K562 (cell line): ENCODE results near the gene KISS1R. TPM values are rescaled to one million over a fixed set of nuclear protein-coding genes. Genes with fewer than 3 reads are reported as not detected.

ENCODE experiments used
- CBX3 ChIP-seq, 2 experiments: IDR thresholded peaks; 1 replicate in 1 of 2; 2 replicates in 1 of 2; pipeline ENCODE4 v1.6.1; 2012; ENCODE audit warnings: inconsistent platforms in 2 of 2, low read length in 2 of 2, borderline replicate concordance in 1 of 2, control low read depth in 1 of 2
- CCNT2 ChIP-seq: IDR thresholded peaks from 2 replicates; pipeline ENCODE4 v1.6.1; 2011; ENCODE audit warnings: borderline replicate concordance, low read depth, mild to moderate bottlenecking, moderate library complexity, mixed read lengths, low read length; ENCODE audit not compliant: insufficient read length; ENCODE audit errors: extremely low read depth
- CTCFL ChIP-seq: IDR thresholded peaks from 2 replicates; pipeline ENCODE4 v1.6.1; 2011; ENCODE audit warnings: borderline replicate concordance, low read depth, mild to moderate bottlenecking, moderate library complexity, low read length; ENCODE audit not compliant: insufficient read depth, poor library complexity, severe bottlenecking
- HEY1 ChIP-seq: fragments of 250-450 bp; sonication (Bioruptor Pico); IDR thresholded peaks from 2 replicates; pipeline ENCODE4 v1.5.0; 2020; ENCODE audit warnings: mild to moderate bottlenecking, moderate library complexity, borderline replicate concordance
- NCOR1 ChIP-seq: fragments of 450-650 bp; IDR thresholded peaks from 2 replicates; pipeline ENCODE4 v1.6.1; 2016; ENCODE audit warnings: mild to moderate bottlenecking, moderate library complexity
- PKNOX1 ChIP-seq: fragments of 450-650 bp; IDR thresholded peaks from 2 replicates; pipeline ENCODE4 v1.6.1; 2016
- POLR2G ChIP-seq: fragments of 200-400 bp; formaldehyde crosslinking; IDR thresholded peaks from 2 replicates; pipeline ENCODE4 v1.6.1; 2017; ENCODE audit warnings: low read depth, mild to moderate bottlenecking, antibody characterized with exemption, low read length, moderate library complexity
- SNRNP70 ChIP-seq: fragments of 200-400 bp; formaldehyde crosslinking; optimal IDR thresholded peaks from 2 replicates; pipeline ENCODE3; 2017; ENCODE audit warnings: low read depth, low read length
- SUPT5H ChIP-seq: fragments of 450-650 bp; IDR thresholded peaks from 2 replicates; pipeline ENCODE4 v1.6.1; 2016
- TSHZ1 ChIP-seq: fragments of 250-450 bp; sonication (Bioruptor Pico); IDR thresholded peaks from 2 replicates; pipeline ENCODE4 v1.4.0; 2020; ENCODE audit warnings: mild to moderate bottlenecking, moderate library complexity
- WHSC1 ChIP-seq: IDR thresholded peaks from one replicate; pipeline ENCODE4 v1.6.1; 2012; ENCODE audit warnings: low read length, control low read depth, inconsistent platforms
- ZC3H4 ChIP-seq: sonication (generic); formaldehyde crosslinking; IDR thresholded peaks from 2 replicates; pipeline ENCODE4 v1.9.0; 2021; ENCODE audit warnings: missing genetic modification reagents, borderline replicate concordance
- polyA plus RNA-seq, 8 experiments: library from polyadenylated mRNA; depleted of rRNA in 4 of 8; stranded (reverse) in 5 of 8; unstranded in 3 of 8; fragments of >200 nt; fragmentation: Nextera tagmentation in 2 of 8; fragmentation: Illumina TruSeq in 1 of 8; extraction: Ambion mirVana in 2 of 8; extraction: Trizol in 1 of 8; gene quantifications; 2 replicates each; pipeline versions ENCODE4 v1.2.1 to v1.2.3, GENCODE V29; 2011 to 2014; ENCODE audit warnings: inconsistent platforms in 1 of 8, missing spikeins in 1 of 8
- total RNA-seq, 7 experiments: library from RNA; depleted of rRNA in 6 of 7; stranded (reverse); fragments of >200 nt in 6 of 7; fragmentation: Illumina TruSeq in 2 of 7; extraction: Trizol in 2 of 7; gene quantifications; 2 replicates each; pipeline versions ENCODE4 v1.2.1 to v1.2.3, GENCODE V29; 2011 to 2021; ENCODE audit warnings: low replicate concordance in 1 of 7
- TF ChIP-seq, protein P1 (sequence below): fragments of 450-650 bp; IDR thresholded peaks from 2 replicates; pipeline ENCODE4 v1.6.1; 2017; ENCODE audit warnings: mild to moderate bottlenecking, moderate library complexity
- TF ChIP-seq, protein P2 (sequence below): sonication (generic); formaldehyde crosslinking; IDR thresholded peaks from 2 replicates; pipeline ENCODE4 v1.8.0; 2022; ENCODE audit warnings: mild to moderate bottlenecking, low read depth, missing genetic modification reagents

KISS1R gene
- total and polyA plus RNA-seq, 9 of the 15 experiments (the other 6 are each of a cell fraction or from before 2014, with no cell fraction given) = 0.37 to 39.4 (median 2.0) TPM

GRCh38 chr19:868458-869244, 48.5 kb upstream of the KISS1R start (continued):
- TF ChIP-seq CCNT2 = peak; percentile 19
- no peak for TF ChIP-seq WHSC1
- TF ChIP-seq, protein P1, sequence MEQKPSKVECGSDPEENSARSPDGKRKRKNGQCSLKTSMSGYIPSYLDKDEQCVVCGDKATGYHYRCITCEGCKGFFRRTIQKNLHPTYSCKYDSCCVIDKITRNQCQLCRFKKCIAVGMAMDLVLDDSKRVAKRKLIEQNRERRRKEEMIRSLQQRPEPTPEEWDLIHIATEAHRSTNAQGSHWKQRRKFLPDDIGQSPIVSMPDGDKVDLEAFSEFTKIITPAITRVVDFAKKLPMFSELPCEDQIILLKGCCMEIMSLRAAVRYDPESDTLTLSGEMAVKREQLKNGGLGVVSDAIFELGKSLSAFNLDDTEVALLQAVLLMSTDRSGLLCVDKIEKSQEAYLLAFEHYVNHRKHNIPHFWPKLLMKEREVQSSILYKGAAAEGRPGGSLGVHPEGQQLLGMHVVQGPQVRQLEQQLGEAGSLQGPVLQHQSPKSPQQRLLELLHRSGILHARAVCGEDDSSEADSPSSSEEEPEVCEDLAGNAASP = no peak
- TF ChIP-seq HEY1 (CRISPR knock-in tag) = no peak
- TF ChIP-seq SNRNP70 = no peak
- no peak for TF ChIP-seq TSHZ1
- TF ChIP-seq CTCFL = no peak
- no peak for TF ChIP-seq PKNOX1
- no peak for TF ChIP-seq NCOR1
- TF ChIP-seq, protein P2, sequence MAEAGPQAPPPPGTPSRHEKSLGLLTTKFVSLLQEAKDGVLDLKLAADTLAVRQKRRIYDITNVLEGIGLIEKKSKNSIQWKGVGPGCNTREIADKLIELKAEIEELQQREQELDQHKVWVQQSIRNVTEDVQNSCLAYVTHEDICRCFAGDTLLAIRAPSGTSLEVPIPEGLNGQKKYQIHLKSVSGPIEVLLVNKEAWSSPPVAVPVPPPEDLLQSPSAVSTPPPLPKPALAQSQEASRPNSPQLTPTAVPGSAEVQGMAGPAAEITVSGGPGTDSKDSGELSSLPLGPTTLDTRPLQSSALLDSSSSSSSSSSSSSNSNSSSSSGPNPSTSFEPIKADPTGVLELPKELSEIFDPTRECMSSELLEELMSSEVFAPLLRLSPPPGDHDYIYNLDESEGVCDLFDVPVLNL (CRISPR knock-in tag) = no peak
- TF ChIP-seq CBX3 (IDR thresholded peaks at IDR 0.05; ENCODE audit: borderline replicate concordance in 1 of 2, low read length in 2 of 2) = no peak
- TF ChIP-seq SUPT5H = peak; percentile 69
- peak; percentile 70 for TF ChIP-seq POLR2G
- no peak for TF ChIP-seq ZC3H4 (CRISPR knock-in tag)
